ENCODE data around the gene PCDH9. TPM values are rescaled to one million over a fixed set of nuclear protein-coding genes. Genes with fewer than 3 reads are reported as not detected.

PCDH9 gene
- total and polyA plus RNA-seq, 10 donors: 0.24 to 8.1 (median 3.8) TPM

GRCh38 chr13:67084066-67084465, 146.1 kb downstream of the PCDH9 start:
- intact Hi-C loops (cut with DNase I; ENCODE audit: low total_unique reads): no loop called here

DNA sequence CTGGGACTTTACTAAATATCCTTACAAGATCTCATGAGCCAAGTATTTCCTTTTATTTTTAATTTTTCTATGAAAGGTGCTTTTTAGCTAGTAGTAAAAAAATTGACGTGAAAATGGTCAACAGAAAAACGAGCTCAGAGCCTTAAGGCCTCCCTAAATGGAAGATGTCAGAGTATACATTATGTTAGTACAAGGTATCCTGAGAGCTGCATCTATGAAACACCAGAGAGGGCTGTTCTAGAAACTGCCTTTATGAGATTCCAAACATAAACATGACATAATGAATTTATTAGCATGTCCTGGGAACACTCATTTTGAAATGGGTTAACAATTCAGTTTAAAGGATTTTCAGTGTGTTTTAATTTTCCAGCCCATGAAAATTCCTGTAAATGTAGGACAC, 146.6 kb downstream of the PCDH9 start:
- Histone ChIP-seq H3K9me3 (no peaks in the 10 kb centered on the region), H3K27ac (no peak overlapping the region), H3K4me3 (no peak overlapping the region), H3K36me3 (no peaks in the 10 kb centered on the region), H3K4me1 (no peaks in the 10 kb centered on the region), H3K27me3 (replicated peaks in 1 of 7) (no peaks in the 10 kb centered on the region)
- no peak for DNase-seq
- 82 to 90% (median 87%) methylated on average over 2 of the region's 2 CpGs for WGBS, 5 donors
- intact Hi-C loops (cut with DNase I; ENCODE audit: low total_unique reads): no loop called here
- no peak for TF ChIP-seq CTCF (IDR thresholded peaks at IDR 0.05 in 8 of 11, conservative IDR thresholded peaks at IDR 0.05 in 3 of 11)
- no peak for TF ChIP-seq POLR2A (IDR thresholded peaks at IDR 0.05)
- no peak for TF ChIP-seq POLR2AphosphoS5 (IDR thresholded peaks at IDR 0.05)

More at GRCh38 chr13:67084066-67084465, 146.1 kb downstream of the PCDH9 start:
- H3K4me3 ChIP-seq: no peak overlapping the region
- 90 to 100% (median 97%) methylated on average over 1 of the region's 1 CpG for WGBS, 5 donors
- H3K27me3 ChIP-seq (replicated peaks in 1 of 7): no peaks in the 10 kb centered on the region
- H3K27ac ChIP-seq: no peak overlapping the region
- DNase-seq: no peak
- H3K9me3 ChIP-seq: no peaks in the 10 kb centered on the region
- H3K36me3 ChIP-seq: no peaks in the 10 kb centered on the region
- TF ChIP-seq CTCF (IDR thresholded peaks at IDR 0.05 in 8 of 11, conservative IDR thresholded peaks at IDR 0.05 in 3 of 11) (no peak), POLR2AphosphoS5 (IDR thresholded peaks at IDR 0.05) (no peak)
- H3K4me1 ChIP-seq: no peaks in the 10 kb centered on the region

DNA sequence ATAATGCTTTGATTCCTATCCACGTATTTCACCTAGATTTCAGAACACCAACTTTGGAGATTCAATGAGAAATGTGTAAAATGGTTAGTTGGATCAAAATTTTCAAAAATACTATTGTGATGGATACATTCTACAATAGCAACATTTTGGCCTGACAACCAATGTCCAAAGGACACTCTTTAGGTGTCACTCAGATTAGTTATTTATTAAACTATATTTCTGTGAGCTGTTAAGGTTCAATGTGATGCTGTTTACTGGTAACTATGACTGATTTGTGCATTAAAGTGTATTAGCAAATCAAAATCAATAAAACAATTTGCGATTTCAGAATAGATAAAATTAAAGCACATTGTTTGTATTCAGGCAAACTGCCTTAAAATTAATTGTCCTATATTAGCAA, 149.8 kb downstream of the PCDH9 start:
- Histone ChIP-seq H3K27me3 (replicated peaks in 1 of 7) (no peaks in the 10 kb centered on the region), H3K4me1 (no peaks in the 10 kb centered on the region), H3K4me3 (no peak overlapping the region), H3K27ac (no peak overlapping the region), H3K9me3 (no peaks in the 10 kb centered on the region), H3K36me3 (no peaks in the 10 kb centered on the region)
- 81 to 94% (median 85%) methylated on average over 2 of the region's 2 CpGs for WGBS, 5 donors
- no peak for DNase-seq
- intact Hi-C loops (cut with DNase I; ENCODE audit: low total_unique reads): no loop called here
- no peak for TF ChIP-seq POLR2A (IDR thresholded peaks at IDR 0.05)
- TF ChIP-seq CTCF (IDR thresholded peaks at IDR 0.05 in 8 of 11, conservative IDR thresholded peaks at IDR 0.05 in 3 of 11): no peak
- no peak for TF ChIP-seq POLR2AphosphoS5 (IDR thresholded peaks at IDR 0.05)

GRCh38 chr13:67078062-67078461, 152.1 kb downstream of the PCDH9 start:
- WGBS, 5 donors: 82 to 94% (median 87%) methylated on average over 5 of the region's 5 CpGs

More at GRCh38 chr13:67078062-67078461, 152.1 kb downstream of the PCDH9 start:
- H3K36me3 ChIP-seq: no peaks in the 10 kb centered on the region
- no peak overlapping the region for H3K4me3 ChIP-seq
- H3K27me3 ChIP-seq (replicated peaks in 1 of 7): no peaks in the 10 kb centered on the region
- H3K4me1 ChIP-seq: no peaks in the 10 kb centered on the region
- intact Hi-C loops (cut with DNase I; ENCODE audit: low total_unique reads): no loop called here
- DNase-seq: no peak
- H3K9me3 ChIP-seq: no peaks in the 10 kb centered on the region
- no peak overlapping the region for H3K27ac ChIP-seq
- no peak for TF ChIP-seq POLR2A (IDR thresholded peaks at IDR 0.05)
- no peak for TF ChIP-seq CTCF (IDR thresholded peaks at IDR 0.05 in 8 of 11, conservative IDR thresholded peaks at IDR 0.05 in 3 of 11)
- TF ChIP-seq POLR2AphosphoS5 (IDR thresholded peaks at IDR 0.05): no peak
